ENCODE data around the gene THSD4.

GRCh38 chr15:71677766-71678165 lies 562.5 kb downstream of the THSD4 start:
- TF ChIP-seq CTCF (IDR thresholded peaks at IDR 0.05 in 2 of 3, conservative IDR thresholded peaks at IDR 0.05 in 1 of 3; ENCODE audit: insufficient read depth in 2 of 3, low read depth in 1 of 3, low read length in 3 of 3) (no peak), TBP (optimal IDR thresholded peaks at IDR 0.05; ENCODE audit: low read depth, low read length) (no peak), E2F8 (IDR thresholded peaks at IDR 0.05; ENCODE audit: low read depth, partially characterized antibody) (no peak), ATF1 (CRISPR knock-in tag; IDR thresholded peaks at IDR 0.05) (no peak), ATF1 (tag; IDR thresholded peaks at IDR 0.05) (no peak)
